CD4-positive, alpha-beta T cell (primary cell): ENCODE results near the gene HPSE. TPM values are rescaled to one million over a fixed set of nuclear protein-coding genes. Genes with fewer than 3 reads are reported as not detected.
"Not testable (repeated sequence)": the region's sequence is repeated elsewhere in the genome, so short reads cannot be mapped to it uniquely, and the experiment has no call there.

ENCODE experiments used
- ATAC-seq: fragments of 200-7000 bp; cut with Tn5 transposase; one replicate; pipeline ENCODE4 v1.10.0; 2022; ENCODE audit warnings: mild to moderate bottlenecking; ENCODE audit not compliant: poor library complexity
- CTCF ChIA-PET: fragments of 350-600 bp; sonication (Branson Sonifier 250); formaldehyde crosslinking; loops from one replicate; lab custom pipeline; 2021; ENCODE audit warnings: antibody characterized with exemption, inconsistent platforms; lab: Charles Lee
- POLR2A ChIA-PET: fragments of 350-600 bp; sonication (Branson Sonifier 250); formaldehyde crosslinking; loops from one replicate; lab custom pipeline; 2021; ENCODE audit warnings: antibody characterized with exemption, inconsistent platforms; lab: Charles Lee
- DNase-seq, 14 experiments: peaks; one replicate each; pipeline ENCODE4 v3.0.0-alpha.2; 2013 to 2020; ENCODE audit warnings: mixed read lengths in 2 of 14
- H3K27ac ChIP-seq, 2 donors: one replicate each; pipeline versions ENCODE4 v1.5.1 to v1.7.0; 2013; ENCODE audit warnings: low read length in 2 of 2, low read depth in 1 of 2, mild to moderate bottlenecking in 1 of 2
- H3K27me3 ChIP-seq, 2 experiments: 1 replicate in 1 of 2; 2 replicates in 1 of 2; pipeline versions ENCODE4 v1.6.1 to v1.7.0; 2013; ENCODE audit warnings: low read length in 2 of 2, control low read depth in 1 of 2, mild to moderate bottlenecking in 1 of 2, moderate library complexity in 1 of 2; ENCODE audit not compliant: insufficient read depth in 2 of 2, control insufficient read depth in 1 of 2
- H3K36me3 ChIP-seq: one replicate; pipeline ENCODE4 v1.6.1; 2013; ENCODE audit warnings: low read length, control low read depth; ENCODE audit not compliant: insufficient read depth
- H3K4me1 ChIP-seq: one replicate; pipeline ENCODE4 v1.6.1; 2013; ENCODE audit warnings: low read length, control low read depth; ENCODE audit not compliant: insufficient read depth
- H3K4me3 ChIP-seq: one replicate; pipeline ENCODE4 v1.5.1; 2013; ENCODE audit warnings: mild to moderate bottlenecking, low read length, moderate library complexity
- H3K9me3 ChIP-seq, 2 experiments: 1 replicate in 1 of 2; 2 replicates in 1 of 2; pipeline versions ENCODE4 v1.6.1 to v1.7.0; 2013; ENCODE audit warnings: low read length in 2 of 2, mild to moderate bottlenecking in 2 of 2, control low read depth in 1 of 2, moderate library complexity in 1 of 2; ENCODE audit not compliant: control insufficient read depth in 1 of 2, insufficient read depth in 1 of 2
- H3K27ac Mint-ChIP-seq: one replicate; pipeline ENCODE4 v1.8.0; 2020; ENCODE audit warnings: mixed read lengths
- H3K27me3 Mint-ChIP-seq: one replicate; pipeline ENCODE4 v1.8.0; 2021; ENCODE audit warnings: mixed read lengths
- H3K36me3 Mint-ChIP-seq: one replicate; pipeline ENCODE4 v1.8.0; 2021; ENCODE audit warnings: low read depth, mixed read lengths
- H3K4me1 Mint-ChIP-seq: one replicate; pipeline ENCODE4 v1.8.0; 2021; ENCODE audit warnings: low read depth, mixed read lengths
- H3K4me3 Mint-ChIP-seq: one replicate; pipeline ENCODE4 v1.8.0; 2020; ENCODE audit warnings: mild to moderate bottlenecking, mixed read lengths
- H3K9me3 Mint-ChIP-seq: one replicate; pipeline ENCODE4 v1.8.0; 2020; ENCODE audit warnings: mixed read lengths
- intact Hi-C, 2 experiments: fragments of 100-400 bp; cut with DNase I in 1 of 2; cut with micrococcal nuclease in 1 of 2; formaldehyde crosslinking; loops; one replicate each; pipeline versions ENCODE4 v1.15.1 to v1.9.0; 2023 to 2025; cut with DNase I, micrococcal nuclease
- total RNA-seq, 174 experiments: library from RNA in 2 of 174; stranded (reverse) in 2 of 174; gene quantifications; one replicate each; pipeline ENCODE4 v1.2.3 and lab custom pipeline; 2021 to 2026
- TF ChIP-seq, protein P1 (sequence below): fragments of 200-600 bp; IDR thresholded peaks from one replicate; pipeline ENCODE4 v1.8.0; 2022; ENCODE audit warnings: antibody characterized with exemption, mild to moderate bottlenecking

Gene HPSE
- total RNA-seq, 2 experiments from 2014 or later: 1.5 to 2.1 TPM

DNA sequence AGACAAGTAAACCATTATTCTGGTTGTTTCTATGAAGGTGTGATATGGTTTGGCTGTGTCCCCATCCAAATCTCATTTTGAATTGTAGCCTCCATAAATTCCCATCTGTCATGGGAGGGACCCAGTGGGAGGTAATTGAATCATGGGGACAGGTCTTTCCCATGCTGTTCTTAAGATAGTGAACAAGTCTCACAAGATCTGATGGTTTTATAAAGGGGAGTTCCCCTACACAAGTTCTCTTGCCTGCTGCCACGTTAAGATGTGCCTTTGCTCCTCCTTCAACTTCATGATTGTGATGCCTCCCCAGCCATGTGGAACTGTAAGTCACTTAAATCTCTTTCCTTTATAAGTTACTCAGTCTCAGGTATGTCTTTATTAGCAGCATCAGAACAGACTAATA is 46.3 kb downstream of the HPSE start:
- H3K4me3 ChIP-seq, H3K27me3 ChIP-seq, DNase-seq, CTCF ChIA-PET, H3K9me3 ChIP-seq, H3K4me1 ChIP-seq, H3K27ac Mint-ChIP-seq, H3K27me3 Mint-ChIP-seq, H3K9me3 Mint-ChIP-seq, ATAC-seq, H3K27ac ChIP-seq, POLR2A ChIA-PET, H3K36me3 ChIP-seq: not testable (repeated sequence)
- peak overlapping the region; percentile 55 for H3K4me3 Mint-ChIP-seq
- intact Hi-C loops: loop anchor here (5.0 to 10.0 kb wide), 2 partner anchors 169 to 914 kb away; partner anchors contain the start of genes HELQ (in 1 of the 2), HNRNPD (in 1 of the 2) and MRPS18C (in 1 of the 2)
- H3K36me3 Mint-ChIP-seq: peaks cover 15% of the 10 kb centered on the region
- peaks cover 16% of the 10 kb centered on the region for H3K4me1 Mint-ChIP-seq

- peaks cover 41% of the 10 kb centered on the region for H3K4me1 Mint-ChIP-seq
- peak overlapping the region; percentile 77 for H3K4me3 ChIP-seq
- TF ChIP-seq, protein P1, sequence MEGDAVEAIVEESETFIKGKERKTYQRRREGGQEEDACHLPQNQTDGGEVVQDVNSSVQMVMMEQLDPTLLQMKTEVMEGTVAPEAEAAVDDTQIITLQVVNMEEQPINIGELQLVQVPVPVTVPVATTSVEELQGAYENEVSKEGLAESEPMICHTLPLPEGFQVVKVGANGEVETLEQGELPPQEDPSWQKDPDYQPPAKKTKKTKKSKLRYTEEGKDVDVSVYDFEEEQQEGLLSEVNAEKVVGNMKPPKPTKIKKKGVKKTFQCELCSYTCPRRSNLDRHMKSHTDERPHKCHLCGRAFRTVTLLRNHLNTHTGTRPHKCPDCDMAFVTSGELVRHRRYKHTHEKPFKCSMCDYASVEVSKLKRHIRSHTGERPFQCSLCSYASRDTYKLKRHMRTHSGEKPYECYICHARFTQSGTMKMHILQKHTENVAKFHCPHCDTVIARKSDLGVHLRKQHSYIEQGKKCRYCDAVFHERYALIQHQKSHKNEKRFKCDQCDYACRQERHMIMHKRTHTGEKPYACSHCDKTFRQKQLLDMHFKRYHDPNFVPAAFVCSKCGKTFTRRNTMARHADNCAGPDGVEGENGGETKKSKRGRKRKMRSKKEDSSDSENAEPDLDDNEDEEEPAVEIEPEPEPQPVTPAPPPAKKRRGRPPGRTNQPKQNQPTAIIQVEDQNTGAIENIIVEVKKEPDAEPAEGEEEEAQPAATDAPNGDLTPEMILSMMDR: no peak
- H3K27ac ChIP-seq: peak overlapping the region; percentile 72 to 83
- no peaks in the 10 kb centered on the region for H3K9me3 Mint-ChIP-seq
- no peaks in the 10 kb centered on the region for H3K9me3 ChIP-seq
- H3K27me3 ChIP-seq: no peaks in the 10 kb centered on the region
- H3K27ac Mint-ChIP-seq: peak overlapping the region; percentile 98
- intact Hi-C loops: loop anchor here (2.0 to 10.0 kb wide), 3 partner anchors 172 to 910 kb away; partner anchors contain the start of genes HELQ (in 1 of the 2), HNRNPD (in 1 of the 2) and MRPS18C (in 1 of the 2)
- peaks cover 7% of the 10 kb centered on the region for H3K4me1 ChIP-seq
- H3K27me3 Mint-ChIP-seq: no peaks in the 10 kb centered on the region
- H3K36me3 ChIP-seq: no peaks in the 10 kb centered on the region
- ATAC-seq (peak; percentile 10), DNase-seq (peak in 6 of 14 experiments; percentile 2 to 71 (median 41))
- POLR2A ChIA-PET: interaction anchor here (0.8 to 2.4 kb wide), 27 partner anchors 9 to 856 kb away, joined by 3 to 33 read pairs (median 6); partner anchors contain the start of genes COPS4, HELQ, HNRNPDL and HPSE
- CTCF ChIA-PET: interaction anchor here (1.3 to 1.5 kb wide), 4 partner anchors 32 to 274 kb away, joined by 3 to 7 read pairs (median 4); no protein-coding TSS in a partner anchor
- peak overlapping the region; percentile 99 for H3K4me3 Mint-ChIP-seq
- peaks cover 15% of the 10 kb centered on the region for H3K36me3 Mint-ChIP-seq
These were observed 49.6 kb downstream of the HPSE start for GRCh38 chr4:83285055-83285407.

DNA sequence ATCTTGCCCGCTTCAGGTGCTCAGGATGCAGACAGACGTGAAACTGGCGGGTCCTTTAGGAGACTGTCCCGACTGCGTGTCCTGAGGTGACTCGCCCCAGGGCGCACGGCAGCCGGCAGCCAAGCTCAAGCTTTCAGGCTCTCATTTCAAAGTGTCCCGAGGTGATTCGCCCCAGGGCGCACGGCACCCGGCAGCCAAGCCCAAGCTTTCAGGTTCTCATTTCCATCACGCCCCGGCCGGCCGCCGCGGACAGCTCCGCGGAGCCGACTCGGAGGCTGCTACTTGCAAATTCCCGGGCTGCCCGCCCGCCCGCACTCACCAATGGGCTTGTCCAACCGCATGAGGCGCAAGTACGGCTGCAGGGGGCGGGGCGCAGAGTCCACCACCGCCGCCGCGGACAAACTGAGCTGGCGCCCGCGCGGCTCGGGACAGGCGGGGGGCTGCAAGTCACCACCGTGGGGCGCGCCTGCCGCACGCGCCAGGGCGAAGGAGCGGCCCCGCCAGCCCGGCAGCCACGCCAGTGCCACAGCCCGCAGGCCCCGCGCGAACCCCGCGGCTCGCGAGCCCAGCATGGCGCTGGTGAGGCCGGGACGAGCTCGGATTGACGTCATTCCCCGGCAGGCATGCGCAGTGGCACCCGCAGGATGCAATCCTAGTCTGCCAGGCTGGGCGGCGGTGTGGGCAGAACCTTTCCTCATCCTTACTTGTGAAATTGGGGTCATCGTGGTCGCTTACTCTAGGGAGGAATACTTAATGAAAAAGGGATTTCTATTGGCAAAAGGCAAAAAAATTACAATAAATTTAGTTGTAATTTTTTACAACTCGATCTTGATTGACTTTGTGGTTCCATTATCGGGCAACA is 50.2 kb downstream of the HPSE start, which contains the start of gene COQ2:
Gene COQ2 (minus strand): TSS at position 606 of the 862 bp plus-strand sequence. CDS start 34 bp downstream, at position 572.
- POLR2A ChIA-PET: interaction anchor here (0.8 to 2.4 kb wide), 33 partner anchors 9 to 855 kb away, joined by 3 to 33 read pairs (median 5); partner anchors contain the start of genes COPS4, HELQ, HNRNPDL and HPSE
- Mint-ChIP-seq H3K27me3 (no peaks in the 10 kb centered on the region), H3K4me1 (peaks cover 41% of the 10 kb centered on the region), H3K27ac (peak within 1 kb of the TSS; percentile 98), H3K36me3 (peaks cover 15% of the 10 kb centered on the region), H3K9me3 (no peaks in the 10 kb centered on the region), H3K4me3 (peak within 1 kb of the TSS; percentile 99)
- ATAC-seq (peak; percentile 91), DNase-seq (peak; percentile 90 to 97 (median 94))
- Histone ChIP-seq H3K9me3 (no peaks in the 10 kb centered on the region), H3K27ac (peak within 1 kb of the TSS; percentile 72 to 83), H3K27me3 (no peaks in the 10 kb centered on the region), H3K4me1 (peaks cover 7% of the 10 kb centered on the region), H3K36me3 (no peaks in the 10 kb centered on the region), H3K4me3 (peak within 1 kb of the TSS; percentile 77)
- TF ChIP-seq, protein P1: no peak
- intact Hi-C loops: loop anchor here (2.0 to 10.0 kb wide), 7 partner anchors 173 to 912 kb away; partner anchors contain the start of genes HNRNPD (in 2 of the 2), THAP9 (in 2 of the 2), HELQ (in 1 of the 2) and MRPS18C (in 1 of the 2)
- CTCF ChIA-PET: interaction anchor here (0.9 to 3.1 kb wide), 7 partner anchors 24 to 273 kb away, joined by 3 to 15 read pairs (median 4); no protein-coding TSS in a partner anchor
